ENCODE data around the gene SLC37A1. TPM values are rescaled to one million over a fixed set of nuclear protein-coding genes. Genes with fewer than 3 reads are reported as not detected.

Gene SLC37A1
- total RNA-seq, 4 donors from 2014 or later = 10.7 to 21.1 (median 14.0) TPM

DNA sequence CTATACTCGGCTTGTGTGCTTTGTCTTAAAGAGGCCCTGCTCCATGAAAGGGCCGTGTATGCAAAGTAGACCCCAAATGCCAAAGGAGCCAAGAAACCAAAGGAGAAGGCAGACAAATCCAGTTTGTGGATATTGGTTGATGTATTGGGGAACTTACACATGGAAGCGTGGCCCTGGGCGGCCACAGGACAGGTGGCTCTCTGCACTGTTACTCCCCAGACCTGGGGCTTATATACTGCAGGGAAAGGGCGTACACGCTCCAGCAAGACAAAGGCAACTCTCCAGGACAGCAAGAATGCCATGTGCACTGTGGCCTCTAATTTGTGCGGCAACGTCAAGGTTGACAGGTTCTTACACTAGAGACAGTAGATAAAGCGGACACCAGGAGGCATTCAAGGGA, 42.4 kb upstream of the SLC37A1 start:
- no peak overlapping the region for H3K4me3 ChIP-seq
- H3K9me3 ChIP-seq = no peaks in the 10 kb centered on the region
- intact Hi-C loops (cut with DNase I) = no loop called here
- H3K27ac ChIP-seq = no peak overlapping the region
- no peaks in the 10 kb centered on the region for H3K36me3 ChIP-seq
- TF ChIP-seq, protein P1, sequence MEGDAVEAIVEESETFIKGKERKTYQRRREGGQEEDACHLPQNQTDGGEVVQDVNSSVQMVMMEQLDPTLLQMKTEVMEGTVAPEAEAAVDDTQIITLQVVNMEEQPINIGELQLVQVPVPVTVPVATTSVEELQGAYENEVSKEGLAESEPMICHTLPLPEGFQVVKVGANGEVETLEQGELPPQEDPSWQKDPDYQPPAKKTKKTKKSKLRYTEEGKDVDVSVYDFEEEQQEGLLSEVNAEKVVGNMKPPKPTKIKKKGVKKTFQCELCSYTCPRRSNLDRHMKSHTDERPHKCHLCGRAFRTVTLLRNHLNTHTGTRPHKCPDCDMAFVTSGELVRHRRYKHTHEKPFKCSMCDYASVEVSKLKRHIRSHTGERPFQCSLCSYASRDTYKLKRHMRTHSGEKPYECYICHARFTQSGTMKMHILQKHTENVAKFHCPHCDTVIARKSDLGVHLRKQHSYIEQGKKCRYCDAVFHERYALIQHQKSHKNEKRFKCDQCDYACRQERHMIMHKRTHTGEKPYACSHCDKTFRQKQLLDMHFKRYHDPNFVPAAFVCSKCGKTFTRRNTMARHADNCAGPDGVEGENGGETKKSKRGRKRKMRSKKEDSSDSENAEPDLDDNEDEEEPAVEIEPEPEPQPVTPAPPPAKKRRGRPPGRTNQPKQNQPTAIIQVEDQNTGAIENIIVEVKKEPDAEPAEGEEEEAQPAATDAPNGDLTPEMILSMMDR (IDR thresholded peaks at IDR 0.05) = no peak
- TF ChIP-seq POLR2A (IDR thresholded peaks at IDR 0.05) = no peak
- H3K27me3 ChIP-seq = no peaks in the 10 kb centered on the region
- H3K4me1 ChIP-seq = peaks cover 8 to 44% (median 15%) of the 10 kb centered on the region in 3 donors
- WGBS, 2 donors = 91 to 93% methylated on average over 8 to 9 of the region's 9 CpGs
- no peak for DNase-seq

DNA sequence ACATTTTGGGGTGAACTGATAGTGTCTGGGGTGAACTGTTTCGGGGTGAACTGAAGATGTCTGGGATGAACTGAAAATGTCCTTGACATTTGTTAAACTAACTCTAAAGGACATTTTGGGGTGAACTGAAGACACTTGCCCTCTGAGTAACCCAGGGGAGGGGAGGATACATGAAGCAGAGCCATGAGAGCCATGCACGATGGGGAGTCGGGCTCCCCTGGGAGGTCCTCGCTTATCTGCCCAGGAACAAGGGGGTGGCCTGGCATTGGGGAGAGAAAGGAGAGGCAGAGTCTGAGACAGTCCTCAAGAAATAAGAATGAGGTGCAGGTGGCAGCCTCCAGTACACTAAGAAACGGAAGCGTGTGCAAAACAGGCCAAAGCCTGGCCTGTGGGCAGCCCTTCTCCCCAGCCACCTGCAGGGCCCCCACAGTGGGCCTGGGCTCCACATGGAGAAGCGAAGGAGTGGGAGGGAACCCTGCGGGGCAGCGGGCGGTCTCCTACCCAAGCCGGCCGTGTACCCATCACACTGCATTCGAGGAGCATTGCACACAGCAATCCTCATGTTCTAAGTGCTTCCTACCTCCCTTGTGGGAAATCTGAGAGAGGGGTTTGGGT, 41.8 kb upstream of the SLC37A1 start:
- H3K27ac ChIP-seq = no peak overlapping the region
- no peaks in the 10 kb centered on the region for H3K27me3 ChIP-seq
- H3K4me1 ChIP-seq = peaks cover 8 to 44% (median 15%) of the 10 kb centered on the region in 3 donors
- WGBS, 2 donors = 91 to 94% methylated on average over 10 to 12 of the region's 13 CpGs
- TF ChIP-seq, protein P1 (IDR thresholded peaks at IDR 0.05) = no peak
- TF ChIP-seq POLR2A (IDR thresholded peaks at IDR 0.05) = no peak
- no peak overlapping the region for H3K4me3 ChIP-seq
- intact Hi-C loops (cut with DNase I) = no loop called here
- no peak for DNase-seq
- H3K36me3 ChIP-seq = no peaks in the 10 kb centered on the region
- no peaks in the 10 kb centered on the region for H3K9me3 ChIP-seq

DNA sequence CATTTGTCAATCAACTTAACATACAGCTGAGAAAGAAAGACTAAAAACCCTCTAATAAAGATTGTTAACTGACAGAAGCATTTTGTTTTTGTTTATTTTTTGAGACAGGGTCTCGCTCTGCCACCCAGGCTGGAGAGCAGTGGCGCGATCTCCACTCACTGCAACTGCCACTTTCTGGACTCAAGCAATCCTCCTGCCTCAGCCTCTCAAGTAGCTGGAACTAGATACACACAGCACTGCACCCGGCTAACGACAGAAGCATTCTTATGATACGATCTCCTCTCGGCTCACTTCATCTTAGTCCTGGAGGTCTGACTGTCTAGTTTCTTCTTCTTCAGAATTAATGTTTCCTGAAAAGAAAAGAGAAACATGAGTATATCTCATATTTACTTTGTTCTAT, 41.1 kb upstream of the SLC37A1 start:
- H3K4me1 ChIP-seq = peaks cover 8 to 38% (median 12%) of the 10 kb centered on the region in 3 donors
- WGBS, 2 donors = 68 to 84% methylated on average over 7 of the region's 7 CpGs
- no peak for DNase-seq
- no peak for TF ChIP-seq POLR2A (IDR thresholded peaks at IDR 0.05)
- TF ChIP-seq, protein P1 (IDR thresholded peaks at IDR 0.05) = no peak
- no peaks in the 10 kb centered on the region for H3K9me3 ChIP-seq
- H3K27ac ChIP-seq = no peak overlapping the region
- no peak overlapping the region for H3K4me3 ChIP-seq
- no peaks in the 10 kb centered on the region for H3K27me3 ChIP-seq
- intact Hi-C loops (cut with DNase I) = no loop called here
- no peaks in the 10 kb centered on the region for H3K36me3 ChIP-seq

DNA sequence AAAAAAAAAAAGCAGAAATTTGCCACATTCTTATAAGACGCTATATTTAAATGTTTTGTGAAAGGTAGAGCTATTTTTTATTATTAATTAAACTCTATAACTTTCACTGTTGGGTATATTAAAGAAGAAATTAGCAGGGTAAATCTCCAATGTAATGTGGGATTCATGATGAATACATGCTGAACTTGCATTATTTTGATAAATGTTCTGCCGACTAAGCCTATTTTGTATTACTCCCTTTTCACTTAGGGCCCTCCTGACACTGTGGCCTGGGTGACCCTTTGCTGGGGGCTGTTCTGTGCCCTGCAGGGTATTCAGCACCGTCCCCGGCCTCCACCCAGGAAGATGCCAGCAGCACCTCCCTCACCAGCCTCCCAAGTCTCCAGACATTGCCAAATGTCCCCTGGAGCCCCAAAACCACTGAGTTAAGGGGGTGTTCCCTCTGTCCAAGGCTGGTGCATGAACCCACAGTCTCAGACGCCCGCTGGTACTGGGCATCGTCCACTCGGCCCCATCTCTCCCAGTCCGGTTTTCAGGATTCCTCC, 40.1 kb upstream of the SLC37A1 start:
- DNase-seq = no peak
- intact Hi-C loops (cut with DNase I) = no loop called here
- H3K27ac ChIP-seq = peak overlapping the region; percentile 37 to 71 (median 59)
- H3K4me1 ChIP-seq = peaks cover 8 to 28% (median 12%) of the 10 kb centered on the region in 3 donors
- H3K4me3 ChIP-seq = no peak overlapping the region
- no peaks in the 10 kb centered on the region for H3K36me3 ChIP-seq
- 80% methylated on average over 7 to 8 of the region's 9 CpGs for WGBS, 2 donors
- TF ChIP-seq POLR2A (IDR thresholded peaks at IDR 0.05) = no peak
- TF ChIP-seq, protein P1 (IDR thresholded peaks at IDR 0.05) = no peak
- no peaks in the 10 kb centered on the region for H3K9me3 ChIP-seq
- no peaks in the 10 kb centered on the region for H3K27me3 ChIP-seq

DNA sequence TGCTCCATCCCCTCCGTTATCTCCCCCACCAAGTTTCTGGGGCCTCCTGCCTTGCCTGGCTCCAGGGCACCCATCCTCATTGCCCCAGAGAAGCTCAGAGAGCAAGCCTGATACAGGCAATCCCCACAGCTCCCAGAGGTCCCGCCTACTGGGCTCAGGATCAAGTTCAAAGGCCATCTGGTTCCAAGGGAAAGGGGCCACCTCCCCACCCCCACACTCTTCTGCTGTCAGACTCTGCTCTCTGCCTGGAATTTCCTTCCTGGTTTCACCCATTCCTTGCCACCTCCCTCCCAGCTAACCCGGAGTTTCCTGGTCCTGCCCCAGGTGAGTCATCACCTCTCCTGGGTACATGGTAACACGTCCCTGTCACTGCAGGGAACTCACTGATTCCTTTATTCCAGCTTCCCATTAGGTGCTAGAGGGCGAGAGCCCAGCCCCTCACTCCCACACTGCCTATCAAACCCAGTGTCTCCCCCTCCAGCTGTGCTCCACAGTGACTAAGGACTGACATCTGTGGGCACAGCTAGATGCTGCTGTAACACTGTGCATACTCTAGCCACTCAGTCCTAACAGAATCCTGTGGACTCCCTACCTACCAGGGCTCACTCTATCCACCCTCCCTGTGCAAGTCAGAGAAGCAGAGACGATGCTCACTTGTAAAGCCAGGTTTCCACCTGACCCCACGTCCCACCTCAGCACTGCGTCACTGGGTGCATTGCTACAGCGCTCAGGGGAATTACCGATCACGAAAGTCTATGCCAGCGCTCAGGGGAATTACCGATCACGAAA, 39.4 kb upstream of the SLC37A1 start:
- H3K27ac ChIP-seq = peak overlapping the region; percentile 37 to 71 (median 59)
- H3K27me3 ChIP-seq = no peaks in the 10 kb centered on the region

More for the DNA sequence above, 39.4 kb upstream of the SLC37A1 start:
- no peak for DNase-seq
- 39 to 57% methylated on average over 13 to 14 of the region's 14 CpGs for WGBS, 2 donors
- H3K4me1 ChIP-seq = peaks cover 7 to 21% (median 8%) of the 10 kb centered on the region in 3 donors
- no peaks in the 10 kb centered on the region for H3K9me3 ChIP-seq
- no peak overlapping the region for H3K4me3 ChIP-seq
- no peaks in the 10 kb centered on the region for H3K36me3 ChIP-seq
- TF ChIP-seq POLR2A (IDR thresholded peaks at IDR 0.05) = no peak
- TF ChIP-seq, protein P1 (IDR thresholded peaks at IDR 0.05) = no peak
- intact Hi-C loops (cut with DNase I) = no loop called here
